PC-9 (cell line): ENCODE measurements around the gene CDKN1A.

Source experiments
- EZH2 ChIP-seq: fragments of 200-600 bp; sonication (generic); IDR thresholded peaks from 2 replicates; pipeline ENCODE4 v1.8.0; 2017; ENCODE audit warnings: antibody characterized with exemption, low read depth
- TF ChIP-seq, protein P1 (sequence below): fragments of 200-600 bp; sonication (generic); conservative IDR thresholded peaks from 2 replicates; pipeline ENCODE4 v1.6.1; 2017; ENCODE audit warnings: mixed run types, antibody characterized with exemption, mild to moderate bottlenecking, moderate library complexity

DNA sequence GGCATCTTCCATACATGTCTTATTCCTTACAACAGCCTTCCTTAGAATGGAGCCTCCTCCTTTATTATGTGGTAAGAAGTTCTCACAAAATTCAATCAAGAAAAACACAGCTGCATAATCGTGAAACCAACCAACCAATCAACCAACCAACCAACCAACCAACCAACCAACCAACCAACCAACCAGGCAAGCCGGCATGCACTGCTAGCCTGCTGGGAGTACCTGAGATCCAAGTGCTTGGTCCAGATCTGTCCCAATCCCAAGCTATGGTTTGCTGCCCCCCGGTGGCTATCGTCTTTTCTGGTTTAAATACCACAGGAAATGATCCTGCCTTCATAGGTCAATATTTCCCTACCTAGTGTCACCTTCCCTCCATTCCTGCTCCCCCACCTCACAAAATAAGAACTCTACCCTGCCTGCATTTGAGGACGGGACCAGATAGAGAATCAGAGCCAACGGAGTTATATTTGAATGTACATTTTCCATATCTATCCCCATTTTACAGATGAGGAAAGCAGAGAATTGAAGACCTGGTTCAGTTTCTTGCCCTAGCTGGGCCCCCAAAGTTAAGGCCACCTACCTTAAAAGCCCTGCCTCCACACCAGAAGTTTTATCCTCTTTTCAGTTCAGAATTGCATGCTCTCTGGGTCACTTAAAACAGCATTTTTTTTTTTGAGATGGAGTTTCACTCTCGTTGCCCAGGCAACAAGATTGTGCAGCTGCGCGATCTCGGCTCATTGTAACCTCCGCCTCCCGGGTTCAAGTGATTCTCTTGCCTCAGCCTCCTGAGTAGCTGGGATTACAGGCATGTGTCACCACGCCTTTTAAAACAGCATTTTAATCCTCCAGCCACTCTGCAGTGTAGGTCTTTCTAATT, 46.2 kb downstream of the CDKN1A start:
- TF ChIP-seq, protein P1, sequence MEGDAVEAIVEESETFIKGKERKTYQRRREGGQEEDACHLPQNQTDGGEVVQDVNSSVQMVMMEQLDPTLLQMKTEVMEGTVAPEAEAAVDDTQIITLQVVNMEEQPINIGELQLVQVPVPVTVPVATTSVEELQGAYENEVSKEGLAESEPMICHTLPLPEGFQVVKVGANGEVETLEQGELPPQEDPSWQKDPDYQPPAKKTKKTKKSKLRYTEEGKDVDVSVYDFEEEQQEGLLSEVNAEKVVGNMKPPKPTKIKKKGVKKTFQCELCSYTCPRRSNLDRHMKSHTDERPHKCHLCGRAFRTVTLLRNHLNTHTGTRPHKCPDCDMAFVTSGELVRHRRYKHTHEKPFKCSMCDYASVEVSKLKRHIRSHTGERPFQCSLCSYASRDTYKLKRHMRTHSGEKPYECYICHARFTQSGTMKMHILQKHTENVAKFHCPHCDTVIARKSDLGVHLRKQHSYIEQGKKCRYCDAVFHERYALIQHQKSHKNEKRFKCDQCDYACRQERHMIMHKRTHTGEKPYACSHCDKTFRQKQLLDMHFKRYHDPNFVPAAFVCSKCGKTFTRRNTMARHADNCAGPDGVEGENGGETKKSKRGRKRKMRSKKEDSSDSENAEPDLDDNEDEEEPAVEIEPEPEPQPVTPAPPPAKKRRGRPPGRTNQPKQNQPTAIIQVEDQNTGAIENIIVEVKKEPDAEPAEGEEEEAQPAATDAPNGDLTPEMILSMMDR: peak; percentile 79
- no peak for TF ChIP-seq EZH2
